OCI-LY1 (cell line): ENCODE data around the gene PFKL.

Source experiments
- H2AFZ ChIP-seq: fragments of 200-600 bp; sonication (generic), shearing (Covaris generic); 2 replicates; pipeline ENCODE4 v1.6.0; 2014; ENCODE audit warnings: antibody characterized with exemption, mild to moderate bottlenecking, low read length
- H3F3A ChIP-seq: fragments of 200-600 bp; sonication (generic), shearing (Covaris generic); 2 replicates; pipeline ENCODE4 v1.6.0; 2014; ENCODE audit warnings: mild to moderate bottlenecking, antibody characterized with exemption, low read length, moderate library complexity; ENCODE audit not compliant: insufficient read depth
- H3K27ac ChIP-seq: fragments of 200-600 bp; sonication (generic); 2 replicates; pipeline ENCODE4 v1.5.1; 2014; ENCODE audit warnings: low read length, mixed run types, mild to moderate bottlenecking, low read depth; ENCODE audit not compliant: poor library complexity, severe bottlenecking
- H3K27me3 ChIP-seq: fragments of 200-600 bp; sonication (generic); 2 replicates; pipeline ENCODE4 v1.6.0; 2014; ENCODE audit warnings: antibody characterized with exemption, mild to moderate bottlenecking, low read length, moderate library complexity; ENCODE audit not compliant: insufficient read depth
- H3K36me3 ChIP-seq: fragments of 200-600 bp; sonication (generic); 2 replicates; pipeline ENCODE4 v1.6.1; 2014; ENCODE audit warnings: mild to moderate bottlenecking, antibody characterized with exemption, low read length, moderate library complexity, mixed read lengths; ENCODE audit not compliant: insufficient read depth
- H3K4me1 ChIP-seq: fragments of 200-600 bp; sonication (generic); 2 replicates; pipeline ENCODE4 v1.5.1; 2014; ENCODE audit warnings: mild to moderate bottlenecking, low read length, moderate library complexity; ENCODE audit not compliant: insufficient read depth, severe bottlenecking
- H3K4me2 ChIP-seq: fragments of 200-600 bp; sonication (generic), shearing (Covaris generic); 2 replicates; pipeline ENCODE4 v1.6.1; 2014; ENCODE audit warnings: low read length
- H3K4me3 ChIP-seq: fragments of 200-600 bp; sonication (generic); 2 replicates; pipeline ENCODE4 v1.5.1; 2014; ENCODE audit warnings: low read length, low read depth, mild to moderate bottlenecking, mixed read lengths; ENCODE audit not compliant: poor library complexity, severe bottlenecking
- H3K79me2 ChIP-seq: fragments of 200-600 bp; shearing (Covaris generic); 2 replicates; pipeline ENCODE4 v1.6.1; 2016; ENCODE audit warnings: mixed run types, low read length, mixed read lengths; ENCODE audit not compliant: insufficient read depth
- H3K9ac ChIP-seq: fragments of 200-600 bp; sonication (generic), shearing (Covaris generic); 2 replicates; pipeline ENCODE4 v1.6.1; 2014; ENCODE audit warnings: mild to moderate bottlenecking, low read length, mixed read lengths
- H3K9me2 ChIP-seq: fragments of 200-600 bp; sonication (generic), shearing (Covaris generic); 2 replicates; pipeline ENCODE4 v1.6.1; 2014; ENCODE audit warnings: low read depth, mild to moderate bottlenecking, low read length, mixed read lengths
- H3K9me3 ChIP-seq: fragments of 200-600 bp; shearing (Covaris generic); 2 replicates; pipeline ENCODE4 v1.6.1; 2014; ENCODE audit warnings: low read length, mixed read lengths
- H4K20me1 ChIP-seq: fragments of 200-600 bp; sonication (generic), shearing (Covaris generic); 2 replicates; pipeline ENCODE4 v1.6.0; 2016; ENCODE audit warnings: mild to moderate bottlenecking, low read length; ENCODE audit not compliant: insufficient read depth
- EZH2 ChIP-seq: fragments of 200-600 bp; sonication (generic), shearing (Covaris generic); IDR thresholded peaks from 2 replicates; pipeline ENCODE4 v1.8.0; 2017; ENCODE audit warnings: borderline replicate concordance, mixed run types, mild to moderate bottlenecking, antibody characterized with exemption, low read length, moderate library complexity, mixed read lengths
- TF ChIP-seq, protein P1 (sequence below): fragments of 200-600 bp; sonication (generic), shearing (Covaris generic); IDR thresholded peaks from 2 replicates; pipeline ENCODE4 v1.5.1; 2017; ENCODE audit warnings: mild to moderate bottlenecking, antibody characterized with exemption, low read length, moderate library complexity, mixed read lengths

The PFKL gene

DNA sequence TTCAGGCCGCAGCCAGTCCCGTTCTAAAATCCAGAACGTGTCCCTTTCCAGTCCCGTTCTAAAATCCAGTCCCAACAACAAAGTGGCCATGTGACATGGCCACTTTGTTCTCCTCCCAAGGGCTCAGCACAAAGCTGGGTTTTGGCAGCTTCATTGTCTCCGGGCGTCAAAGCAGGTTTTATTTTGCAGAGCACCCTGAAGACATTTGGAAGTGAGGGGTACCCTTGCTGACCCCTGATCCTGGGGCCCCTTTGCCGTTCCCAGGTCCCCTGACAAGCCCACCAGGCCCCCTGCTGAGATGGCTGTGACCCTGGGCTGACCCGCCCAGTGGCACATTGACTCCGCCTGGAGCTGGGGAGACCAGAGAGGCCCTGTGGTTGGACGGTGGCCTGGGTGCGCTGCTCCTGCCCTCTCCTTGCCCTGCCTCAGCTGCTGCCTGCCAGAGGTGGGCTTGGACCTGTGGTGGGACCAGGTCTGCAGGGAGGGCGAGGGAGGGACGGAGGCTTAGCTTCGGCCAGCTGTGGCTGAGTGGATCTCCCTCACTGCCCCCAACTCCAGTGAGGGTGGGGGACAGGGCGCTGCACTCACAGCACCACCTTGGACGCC, 4.3 kb downstream of the PFKL start:
- peaks cover 44% of the 10 kb centered on the region for H3K4me1 ChIP-seq
- peak overlapping the region; percentile 12; the same call in 1 of the 2 replicates for H3K4me2 ChIP-seq
- TF ChIP-seq, protein P1, sequence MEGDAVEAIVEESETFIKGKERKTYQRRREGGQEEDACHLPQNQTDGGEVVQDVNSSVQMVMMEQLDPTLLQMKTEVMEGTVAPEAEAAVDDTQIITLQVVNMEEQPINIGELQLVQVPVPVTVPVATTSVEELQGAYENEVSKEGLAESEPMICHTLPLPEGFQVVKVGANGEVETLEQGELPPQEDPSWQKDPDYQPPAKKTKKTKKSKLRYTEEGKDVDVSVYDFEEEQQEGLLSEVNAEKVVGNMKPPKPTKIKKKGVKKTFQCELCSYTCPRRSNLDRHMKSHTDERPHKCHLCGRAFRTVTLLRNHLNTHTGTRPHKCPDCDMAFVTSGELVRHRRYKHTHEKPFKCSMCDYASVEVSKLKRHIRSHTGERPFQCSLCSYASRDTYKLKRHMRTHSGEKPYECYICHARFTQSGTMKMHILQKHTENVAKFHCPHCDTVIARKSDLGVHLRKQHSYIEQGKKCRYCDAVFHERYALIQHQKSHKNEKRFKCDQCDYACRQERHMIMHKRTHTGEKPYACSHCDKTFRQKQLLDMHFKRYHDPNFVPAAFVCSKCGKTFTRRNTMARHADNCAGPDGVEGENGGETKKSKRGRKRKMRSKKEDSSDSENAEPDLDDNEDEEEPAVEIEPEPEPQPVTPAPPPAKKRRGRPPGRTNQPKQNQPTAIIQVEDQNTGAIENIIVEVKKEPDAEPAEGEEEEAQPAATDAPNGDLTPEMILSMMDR, result no peak
- TF ChIP-seq EZH2, result no peak
- no peaks in the 10 kb centered on the region for H4K20me1 ChIP-seq
- H3K27ac ChIP-seq, result peak overlapping the region; percentile 38
- H3K9ac ChIP-seq, result no peak overlapping the region
- no peak overlapping the region for H3K4me3 ChIP-seq
- H3K79me2 ChIP-seq, result no peaks in the 10 kb centered on the region
- H3K27me3 ChIP-seq, result no peaks in the 10 kb centered on the region
- no peaks in the 10 kb centered on the region for H3K9me3 ChIP-seq
- H3K36me3 ChIP-seq, result peaks cover 13% of the 10 kb centered on the region; the same call in 1 of the 2 replicates
- H2AFZ ChIP-seq, result no peak overlapping the region
- H3K9me2 ChIP-seq, result no peaks in the 10 kb centered on the region
- no peaks in the 10 kb centered on the region for H3F3A ChIP-seq

GRCh38 chr21:44304877-44305293, 5.0 kb downstream of the PFKL start:
- H3K79me2 ChIP-seq, result no peaks in the 10 kb centered on the region
- H3K9me2 ChIP-seq, result no peaks in the 10 kb centered on the region
- H3F3A ChIP-seq, result no peaks in the 10 kb centered on the region
- H4K20me1 ChIP-seq, result no peaks in the 10 kb centered on the region
- H3K36me3 ChIP-seq, result peaks cover 18% of the 10 kb centered on the region; the same call in 1 of the 2 replicates
- TF ChIP-seq EZH2, result no peak
- TF ChIP-seq, protein P1, result peak; percentile 77
- H3K4me2 ChIP-seq, result no peak overlapping the region
- no peak overlapping the region for H3K9ac ChIP-seq
- H3K9me3 ChIP-seq, result no peaks in the 10 kb centered on the region
- H3K27me3 ChIP-seq, result no peaks in the 10 kb centered on the region
- H3K27ac ChIP-seq, result no peak overlapping the region
- peaks cover 37% of the 10 kb centered on the region for H3K4me1 ChIP-seq
- H3K4me3 ChIP-seq, result no peak overlapping the region
- no peak overlapping the region for H2AFZ ChIP-seq

GRCh38 chr21:44305691-44306090, 5.8 kb downstream of the PFKL start:
- peaks cover 36% of the 10 kb centered on the region for H3K4me1 ChIP-seq
- no peak overlapping the region for H2AFZ ChIP-seq
- no peak overlapping the region for H3K4me2 ChIP-seq
- no peak overlapping the region for H3K27ac ChIP-seq
- no peaks in the 10 kb centered on the region for H3K79me2 ChIP-seq
- H3K9me2 ChIP-seq, result no peaks in the 10 kb centered on the region
- no peak overlapping the region for H3K4me3 ChIP-seq
- no peak overlapping the region for H3K9ac ChIP-seq
- TF ChIP-seq, protein P1, result no peak
- no peak for TF ChIP-seq EZH2
- H3F3A ChIP-seq, result no peaks in the 10 kb centered on the region
- H3K36me3 ChIP-seq, result peaks cover 26% of the 10 kb centered on the region; the same call in 1 of the 2 replicates
- H4K20me1 ChIP-seq, result no peaks in the 10 kb centered on the region
- no peaks in the 10 kb centered on the region for H3K27me3 ChIP-seq
- no peaks in the 10 kb centered on the region for H3K9me3 ChIP-seq
